GM23248 (cell line): ENCODE measurements around the gene KRTAP21-1. TPM values are rescaled to one million over a fixed set of nuclear protein-coding genes. Genes with fewer than 3 reads are reported as not detected.

Experiments
- DNase-seq: peaks from one replicate; pipeline ENCODE4 v3.0.0-alpha.2; 2015
- H2AFZ ChIP-seq: fragments of 200-600 bp; sonication (generic); 2 replicates; pipeline ENCODE4 v1.6.1; 2016; ENCODE audit warnings: antibody characterized with exemption
- H3F3A ChIP-seq: fragments of 200-600 bp; sonication (generic); 2 replicates; pipeline ENCODE4 v1.6.1; 2016; ENCODE audit warnings: mild to moderate bottlenecking, antibody characterized with exemption, mixed run types; ENCODE audit not compliant: insufficient read depth
- H3K27ac ChIP-seq: fragments of 200-600 bp; sonication (generic); 2 replicates; pipeline ENCODE4 v1.5.1; 2016; ENCODE audit warnings: mild to moderate bottlenecking
- H3K27me3 ChIP-seq: fragments of 200-600 bp; sonication (generic); replicated peaks from 2 replicates; pipeline ENCODE4 v1.6.1; 2016; ENCODE audit warnings: mild to moderate bottlenecking; ENCODE audit not compliant: insufficient read depth
- H3K36me3 ChIP-seq: fragments of 200-600 bp; sonication (generic); 2 replicates; pipeline ENCODE4 v1.6.1; 2016; ENCODE audit warnings: low read depth, mild to moderate bottlenecking
- H3K4me1 ChIP-seq: fragments of 200-600 bp; sonication (generic); 2 replicates; pipeline ENCODE4 v1.6.1; 2016; ENCODE audit warnings: mild to moderate bottlenecking; ENCODE audit not compliant: insufficient read depth
- H3K4me2 ChIP-seq: fragments of 200-600 bp; sonication (generic); one replicate; pipeline ENCODE4 v1.6.1; 2016; ENCODE audit warnings: mild to moderate bottlenecking; ENCODE audit not compliant: unreplicated experiment
- H3K4me3 ChIP-seq: fragments of 200-600 bp; sonication (generic); 2 replicates; pipeline ENCODE4 v1.5.1; 2016; ENCODE audit warnings: mild to moderate bottlenecking
- H3K79me2 ChIP-seq: fragments of 200-600 bp; sonication (generic); 2 replicates; pipeline ENCODE4 v1.6.1; 2016; ENCODE audit warnings: mild to moderate bottlenecking; ENCODE audit not compliant: insufficient read depth
- H3K9ac ChIP-seq: fragments of 200-600 bp; sonication (generic); 2 replicates; pipeline ENCODE4 v1.6.1; 2016; ENCODE audit warnings: mild to moderate bottlenecking
- H3K9me2 ChIP-seq: fragments of 200-600 bp; sonication (generic); 2 replicates; pipeline ENCODE4 v1.6.1; 2016; ENCODE audit warnings: mixed run types, mild to moderate bottlenecking, moderate library complexity; ENCODE audit not compliant: insufficient read depth
- H3K9me3 ChIP-seq: fragments of 200-600 bp; sonication (generic); one replicate; pipeline ENCODE4 v1.6.1; 2017; ENCODE audit warnings: low read depth
- H4K20me1 ChIP-seq: fragments of 200-600 bp; sonication (generic); 2 replicates; pipeline ENCODE4 v1.6.0; 2016; ENCODE audit not compliant: insufficient read depth
- EZH2 ChIP-seq: fragments of 200-600 bp; sonication (generic); IDR thresholded peaks from 2 replicates; pipeline ENCODE4 v1.6.1; 2018; ENCODE audit warnings: antibody characterized with exemption, mild to moderate bottlenecking; ENCODE audit not compliant: insufficient read depth, poor library complexity, severe bottlenecking
- EZH2phosphoT487 ChIP-seq: fragments of 200-600 bp; sonication (generic); IDR thresholded peaks from 2 replicates; pipeline ENCODE4 v1.6.1; 2018; ENCODE audit warnings: antibody characterized with exemption, moderate library complexity, mild to moderate bottlenecking, low read depth; ENCODE audit not compliant: insufficient read depth
- in situ Hi-C: fragments of 300-500 bp; cut with MboI; formaldehyde crosslinking; loops from 2 replicates; pipeline ENCODE4 v1.15.0; 2020
- polyA plus RNA-seq: library from polyadenylated mRNA; unstranded; fragments of >200 nt; fragmentation: Nextera tagmentation; extraction: Ambion mirVana; gene quantifications from 2 replicates; pipeline ENCODE4 v1.2.1, GENCODE V29; 2016
- small RNA-seq: library from RNA; depleted of rRNA; stranded (forward); fragments of <200 nt; gene quantifications from one replicate; pipeline ENCODE3, GENCODE V24; 2014; ENCODE audit warnings: low read depth, low replicate concordance
- total RNA-seq: library from RNA; depleted of rRNA; stranded (reverse); fragments of >200 nt; shearing (Covaris generic); gene quantifications from 2 replicates; pipeline ENCODE4 v1.2.3, GENCODE V29; 2014; rRNA removed

KRTAP21-1 gene
- total and polyA plus RNA-seq, 2 experiments from 2014 or later: not detected

- Histone ChIP-seq H3K4me1 (no peaks in the 10 kb centered on the region), H3F3A (no peaks in the 10 kb centered on the region), H3K4me2 (no peak overlapping the region), H3K36me3 (no peaks in the 10 kb centered on the region), H2AFZ (no peak overlapping the region), H3K9ac (no peak overlapping the region), H3K79me2 (no peaks in the 10 kb centered on the region), H4K20me1 (no peaks in the 10 kb centered on the region), H3K27me3 (no peaks in the 10 kb centered on the region), H3K27ac (no peak overlapping the region), H3K4me3 (no peak overlapping the region), H3K9me3 (no peaks in the 10 kb centered on the region), H3K9me2 (no peaks in the 10 kb centered on the region)
- DNase-seq: no peak
- TF ChIP-seq EZH2phosphoT487 (no peak), EZH2 (no peak)
- in situ Hi-C loops: no loop called here
Observed at GRCh38 chr21:30707409-30707808, 47.8 kb downstream of the KRTAP21-1 start.

Small RNA genes lying within 50 kb of the gene (small RNA-seq; reads per million reads assigned to genes)
- gene AP000244.1 (not detected), gene KRTAP21-3 (not detected), gene KRTAP8-2P (not detected)

Other genes starting within 250 kb of the KRTAP21-1 start
- not detected in 2 replicates for gene KRTAP19-6, start 213.6 kb downstream of the KRTAP21-1 start, total RNA-seq
- not detected in 2 replicates for gene KRTAP19-6, start 213.6 kb downstream of the KRTAP21-1 start, polyA plus RNA-seq
- not detected in 2 replicates for gene KRTAP19-7, start 194.1 kb downstream of the KRTAP21-1 start, total RNA-seq
- not detected in 2 replicates for gene KRTAP19-7, start 194.1 kb downstream of the KRTAP21-1 start, polyA plus RNA-seq
- not detected in 2 replicates for gene KRTAP22-2, start 165.0 kb downstream of the KRTAP21-1 start, total RNA-seq
- not detected in 2 replicates for gene KRTAP22-2, start 165.0 kb downstream of the KRTAP21-1 start, polyA plus RNA-seq
- not detected in 2 replicates for gene KRTAP6-3, start 163.0 kb downstream of the KRTAP21-1 start, total RNA-seq
- not detected in 2 replicates for gene KRTAP6-3, start 163.0 kb downstream of the KRTAP21-1 start, polyA plus RNA-seq
- gene KRTAP6-2, start 156.5 kb downstream of the KRTAP21-1 start, total RNA-seq: not detected in 2 replicates
- gene KRTAP6-2, start 156.5 kb downstream of the KRTAP21-1 start, polyA plus RNA-seq: not detected in 2 replicates
- gene KRTAP22-1, start 154.3 kb downstream of the KRTAP21-1 start, total RNA-seq: not detected in 2 replicates
- gene KRTAP22-1, start 154.3 kb downstream of the KRTAP21-1 start, polyA plus RNA-seq: not detected in 2 replicates
- gene KRTAP6-1, start 141.5 kb downstream of the KRTAP21-1 start, total RNA-seq: not detected in 2 replicates
- not detected in 2 replicates for gene KRTAP6-1, start 141.5 kb downstream of the KRTAP21-1 start, polyA plus RNA-seq
- gene KRTAP20-1, start 139.0 kb downstream of the KRTAP21-1 start, total RNA-seq: not detected in 2 replicates
- gene KRTAP20-1, start 139.0 kb downstream of the KRTAP21-1 start, polyA plus RNA-seq: not detected in 2 replicates
- gene KRTAP20-4, start 134.8 kb downstream of the KRTAP21-1 start, total RNA-seq: not detected in 2 replicates
- not detected in 2 replicates for gene KRTAP20-4, start 134.8 kb downstream of the KRTAP21-1 start, polyA plus RNA-seq
- not detected in 2 replicates for gene KRTAP20-2, start 120.2 kb downstream of the KRTAP21-1 start, total RNA-seq
- not detected in 2 replicates for gene KRTAP20-2, start 120.2 kb downstream of the KRTAP21-1 start, polyA plus RNA-seq
- gene KRTAP20-3, start 112.6 kb downstream of the KRTAP21-1 start, total RNA-seq: not detected in 2 replicates
- not detected in 2 replicates for gene KRTAP20-3, start 112.6 kb downstream of the KRTAP21-1 start, polyA plus RNA-seq
- gene KRTAP21-3, start 36.7 kb downstream of the KRTAP21-1 start, total RNA-seq: not detected in 2 replicates
- not detected in 2 replicates for gene KRTAP21-3, start 36.7 kb downstream of the KRTAP21-1 start, polyA plus RNA-seq
- not detected in 2 replicates for gene KRTAP21-2, start 8.2 kb downstream of the KRTAP21-1 start, total RNA-seq
- gene KRTAP21-2, start 8.2 kb downstream of the KRTAP21-1 start, polyA plus RNA-seq: not detected in 2 replicates
- not detected in 2 replicates for gene KRTAP8-1, start 57.8 kb upstream of the KRTAP21-1 start, total RNA-seq
- gene KRTAP8-1, start 57.8 kb upstream of the KRTAP21-1 start, polyA plus RNA-seq: not detected in 2 replicates
- gene KRTAP7-1, start 74.3 kb upstream of the KRTAP21-1 start, total RNA-seq: not detected in 2 replicates
- gene KRTAP7-1, start 74.3 kb upstream of the KRTAP21-1 start, polyA plus RNA-seq: not detected in 2 replicates
- gene KRTAP11-1, start 126.2 kb upstream of the KRTAP21-1 start, total RNA-seq: not detected in 2 replicates
- gene KRTAP11-1, start 126.2 kb upstream of the KRTAP21-1 start, polyA plus RNA-seq: not detected in 2 replicates